Right atrium auricular region (tissue), 2 donors: Measurements from ENCODE around the gene USP8. TPM values are rescaled to one million over a fixed set of nuclear protein-coding genes. Genes with fewer than 3 reads are reported as not detected.

ENCODE experiments used
- DNase-seq: peaks from one replicate; pipeline ENCODE4 v3.0.0-alpha.2; 2019; ENCODE audit warnings: low spot score
- H3K27ac ChIP-seq, 2 donors: fragments of 200-600 bp; sonication (generic); 1 replicate in 1 of 2; 2 replicates in 1 of 2; pipeline ENCODE4 v1.5.1; 2016 to 2019
- H3K27me3 ChIP-seq, 2 donors: fragments of 200-600 bp; sonication (generic); one replicate each; pipeline versions ENCODE4 v1.5.1 to v1.6.0; 2017 to 2019
- H3K36me3 ChIP-seq: fragments of 200-600 bp; sonication (generic); one replicate; pipeline ENCODE4 v1.5.1; 2016
- H3K4me1 ChIP-seq, 2 donors: fragments of 200-600 bp; sonication (generic); one replicate each; pipeline versions ENCODE4 v1.5.1 to v1.6.0; 2017 to 2019
- H3K4me3 ChIP-seq, 2 donors: fragments of 200-600 bp; sonication (generic); 1 replicate in 1 of 2; 2 replicates in 1 of 2; pipeline ENCODE4 v1.5.1; 2017 to 2019; ENCODE audit warnings: mild to moderate bottlenecking in 1 of 2, moderate library complexity in 1 of 2
- H3K9me3 ChIP-seq, 2 donors: fragments of 200-600 bp; sonication (generic); one replicate each; pipeline ENCODE4 v1.5.1; 2019
- CTCF ChIP-seq, 2 donors: fragments of 200-600 bp; sonication (generic); IDR thresholded peaks; one replicate each; pipeline ENCODE4 v1.5.1; 2019; ENCODE audit warnings: antibody characterized with exemption in 2 of 2
- total RNA-seq, 2 donors: library from RNA; depleted of rRNA; stranded (reverse); fragments of >200 nt; gene quantifications; one replicate each; pipeline ENCODE4 v1.1.0, GENCODE V29; 2016

USP8 gene
- total RNA-seq, 2 donors from 2014 or later: 25.0 to 46.5 TPM

GRCh38 chr15:50435772-50436171, 11.6 kb downstream of the USP8 start:
- peaks cover 0 to 7% of the 10 kb centered on the region in 2 donors for H3K4me1 ChIP-seq
- no peak overlapping the region for H3K4me3 ChIP-seq
- H3K9me3 ChIP-seq: no peaks in the 10 kb centered on the region
- peaks cover 22% of the 10 kb centered on the region for H3K36me3 ChIP-seq
- no peak for TF ChIP-seq CTCF (IDR thresholded peaks at IDR 0.05)
- no peak overlapping the region for H3K27ac ChIP-seq
- H3K27me3 ChIP-seq: no peaks in the 10 kb centered on the region
- no peak for DNase-seq

DNA sequence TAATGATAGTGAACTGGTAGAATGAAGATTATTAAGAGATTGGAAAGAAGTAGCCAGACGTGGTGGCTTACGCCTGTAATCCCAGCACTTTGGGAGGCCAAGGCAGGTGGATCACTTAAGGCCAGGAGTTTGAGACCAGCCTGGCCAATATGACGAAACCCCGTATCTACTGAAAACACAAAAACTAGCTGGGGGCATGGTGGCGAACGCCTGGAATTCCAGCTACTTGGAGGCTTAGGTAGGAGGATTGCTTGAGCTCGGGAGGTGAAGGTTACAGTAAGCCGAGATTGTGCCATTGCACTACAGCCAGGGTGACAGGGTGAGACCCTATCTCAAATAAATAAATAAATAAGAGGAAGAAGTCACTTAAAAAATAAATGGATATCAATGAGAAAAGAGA, 14.0 kb downstream of the USP8 start:
- Histone ChIP-seq H3K27me3 (no peaks in the 10 kb centered on the region), H3K4me3 (no peak overlapping the region), H3K36me3 (peaks cover 29% of the 10 kb centered on the region), H3K4me1 (peaks cover 0 to 7% of the 10 kb centered on the region in 2 donors), H3K9me3 (no peaks in the 10 kb centered on the region), H3K27ac (no peak overlapping the region)
- no peak for DNase-seq
- TF ChIP-seq CTCF (IDR thresholded peaks at IDR 0.05): no peak

GRCh38 chr15:50440932-50441331, 16.7 kb downstream of the USP8 start:
- Histone ChIP-seq H3K4me1 (peaks cover 0 to under 1% of the 10 kb centered on the region in 2 donors), H3K9me3 (no peaks in the 10 kb centered on the region), H3K36me3 (peaks cover 29% of the 10 kb centered on the region), H3K27ac (no peak overlapping the region), H3K4me3 (no peak overlapping the region), H3K27me3 (no peaks in the 10 kb centered on the region)
- no peak for DNase-seq
- no peak for TF ChIP-seq CTCF (IDR thresholded peaks at IDR 0.05)

GRCh38 chr15:50452927-50453326, 28.7 kb downstream of the USP8 start:
- Histone ChIP-seq H3K9me3 (no peaks in the 10 kb centered on the region), H3K27me3 (no peaks in the 10 kb centered on the region), H3K4me3 (no peak overlapping the region), H3K4me1 (peaks cover 2 to 10% of the 10 kb centered on the region in 2 donors), H3K27ac (no peak overlapping the region), H3K36me3 (peaks cover 31% of the 10 kb centered on the region)
- DNase-seq: no peak
- no peak for TF ChIP-seq CTCF (IDR thresholded peaks at IDR 0.05)

- DNase-seq: no peak
- no peak for TF ChIP-seq CTCF (IDR thresholded peaks at IDR 0.05)
- Histone ChIP-seq H3K27me3 (no peaks in the 10 kb centered on the region), H3K36me3 (peaks cover 42% of the 10 kb centered on the region), H3K4me1 (peaks cover 0 to 1% of the 10 kb centered on the region in 2 donors), H3K27ac (no peak overlapping the region), H3K4me3 (no peak overlapping the region), H3K9me3 (no peaks in the 10 kb centered on the region)
Observed at GRCh38 chr15:50458348-50459112, 34.3 kb downstream of the USP8 start.
